Neural cell (in vitro differentiated cells): ENCODE data around the gene PHLPP2.

ENCODE experiments used
- EP300 ChIP-seq: fragments of 450-650 bp; conservative IDR thresholded peaks from 2 replicates; pipeline ENCODE4 v1.6.1; 2014; ENCODE audit warnings: antibody characterized with exemption, mild to moderate bottlenecking, moderate library complexity; ENCODE audit not compliant: poor library complexity, severe bottlenecking
- EZH2 ChIP-seq: fragments of 200-600, 300-800 bp; shearing (Covaris generic), sonication (generic); IDR thresholded peaks from 2 replicates; pipeline ENCODE4 v1.6.1; 2014; ENCODE audit warnings: antibody characterized with exemption, low read length, borderline replicate concordance, mild to moderate bottlenecking; ENCODE audit not compliant: insufficient read depth, poor library complexity, severe bottlenecking
- RAD21 ChIP-seq: fragments of 450-650 bp; conservative IDR thresholded peaks from 2 replicates; pipeline ENCODE4 v1.6.1; 2014; ENCODE audit warnings: antibody characterized with exemption, mild to moderate bottlenecking, moderate library complexity
- TAF1 ChIP-seq: IDR thresholded peaks from 2 replicates; pipeline ENCODE4 v1.6.1; 2012; ENCODE audit warnings: low read depth
- TF ChIP-seq, protein P1 (sequence below): fragments of 450-650 bp; IDR thresholded peaks from 2 replicates; pipeline ENCODE4 v1.5.1; 2014; ENCODE audit warnings: antibody characterized with exemption, mild to moderate bottlenecking, moderate library complexity; ENCODE audit not compliant: poor library complexity, severe bottlenecking

DNA sequence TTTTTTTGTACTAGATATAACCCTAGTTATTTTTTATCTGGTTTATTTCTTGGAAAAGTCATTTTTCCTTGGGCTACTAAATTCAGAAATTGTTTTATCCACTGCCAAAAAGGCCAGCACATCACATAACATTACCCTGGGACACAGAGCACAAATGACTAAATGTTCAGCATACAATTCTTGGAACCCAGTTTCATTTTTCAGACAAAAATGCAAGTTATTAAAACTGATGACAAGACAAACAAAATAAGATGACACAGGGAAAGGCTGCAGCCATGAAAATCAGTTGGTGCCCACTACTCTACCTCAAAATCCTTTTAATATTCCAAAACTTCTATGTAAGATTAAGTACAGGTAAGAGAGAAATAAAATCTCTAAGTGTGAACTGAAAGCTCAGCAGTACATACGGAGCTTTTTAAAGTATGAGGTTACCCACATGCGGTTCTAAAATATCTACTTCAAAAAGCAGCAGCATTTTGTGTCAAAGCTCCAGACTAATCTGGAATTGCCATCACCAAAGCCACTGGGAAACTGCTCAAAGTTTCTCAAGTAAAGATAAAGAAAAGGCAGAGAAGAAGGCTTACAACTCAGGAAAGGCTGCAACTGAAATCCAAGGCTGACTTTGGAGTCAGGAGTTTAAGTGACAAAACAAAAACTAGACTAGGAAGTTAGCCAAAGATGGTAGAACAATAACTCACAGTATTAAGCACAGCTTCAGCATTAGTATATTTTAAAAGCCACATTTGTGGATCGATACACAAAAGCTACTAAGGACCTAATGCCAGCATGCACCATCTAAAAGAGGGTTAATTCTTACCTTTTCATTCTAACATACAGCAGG, 42.8 kb upstream of the PHLPP2 start:
- TF ChIP-seq, protein P1, sequence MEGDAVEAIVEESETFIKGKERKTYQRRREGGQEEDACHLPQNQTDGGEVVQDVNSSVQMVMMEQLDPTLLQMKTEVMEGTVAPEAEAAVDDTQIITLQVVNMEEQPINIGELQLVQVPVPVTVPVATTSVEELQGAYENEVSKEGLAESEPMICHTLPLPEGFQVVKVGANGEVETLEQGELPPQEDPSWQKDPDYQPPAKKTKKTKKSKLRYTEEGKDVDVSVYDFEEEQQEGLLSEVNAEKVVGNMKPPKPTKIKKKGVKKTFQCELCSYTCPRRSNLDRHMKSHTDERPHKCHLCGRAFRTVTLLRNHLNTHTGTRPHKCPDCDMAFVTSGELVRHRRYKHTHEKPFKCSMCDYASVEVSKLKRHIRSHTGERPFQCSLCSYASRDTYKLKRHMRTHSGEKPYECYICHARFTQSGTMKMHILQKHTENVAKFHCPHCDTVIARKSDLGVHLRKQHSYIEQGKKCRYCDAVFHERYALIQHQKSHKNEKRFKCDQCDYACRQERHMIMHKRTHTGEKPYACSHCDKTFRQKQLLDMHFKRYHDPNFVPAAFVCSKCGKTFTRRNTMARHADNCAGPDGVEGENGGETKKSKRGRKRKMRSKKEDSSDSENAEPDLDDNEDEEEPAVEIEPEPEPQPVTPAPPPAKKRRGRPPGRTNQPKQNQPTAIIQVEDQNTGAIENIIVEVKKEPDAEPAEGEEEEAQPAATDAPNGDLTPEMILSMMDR = no peak
- TF ChIP-seq RAD21 (no peak), EZH2 (no peak), EP300 (no peak), TAF1 (no peak)
